Liver (tissue), 9 donors: ENCODE results near the gene BSND. TPM values are rescaled to one million over a fixed set of nuclear protein-coding genes. Genes with fewer than 3 reads are reported as not detected.

Experiments
- DNase-seq: peaks from one replicate; pipeline ENCODE4 v3.0.0-alpha.2; 2017; ENCODE audit warnings: low spot score
- H3K27ac ChIP-seq, 2 donors: one replicate each; pipeline ENCODE4 v1.7.0; 2013; ENCODE audit warnings: inconsistent platforms in 2 of 2, low read length in 2 of 2, control low read depth in 1 of 2, low read depth in 1 of 2, mild to moderate bottlenecking in 1 of 2
- H3K27me3 ChIP-seq, 4 donors: one replicate each; pipeline versions ENCODE4 v1.6.1 to v1.7.0; 2013; ENCODE audit warnings: low read length in 3 of 4, inconsistent platforms in 1 of 4, mild to moderate bottlenecking in 1 of 4, moderate library complexity in 1 of 4; ENCODE audit not compliant: control insufficient read depth in 4 of 4, insufficient read depth in 4 of 4
- H3K36me3 ChIP-seq, 4 donors: one replicate each; pipeline versions ENCODE4 v1.6.1 to v1.7.0; 2013; ENCODE audit warnings: low read length in 3 of 4, mild to moderate bottlenecking in 3 of 4, low read depth in 1 of 4, moderate library complexity in 1 of 4; ENCODE audit not compliant: control insufficient read depth in 4 of 4, insufficient read depth in 3 of 4
- H3K4me1 ChIP-seq, 4 donors: one replicate each; pipeline versions ENCODE4 v1.6.1 to v1.7.0; 2013; ENCODE audit warnings: low read length in 3 of 4, mild to moderate bottlenecking in 3 of 4, moderate library complexity in 1 of 4; ENCODE audit not compliant: control insufficient read depth in 4 of 4, insufficient read depth in 4 of 4
- H3K4me3 ChIP-seq, 3 donors: one replicate each; pipeline versions ENCODE4 v1.6.1 to v1.7.0; 2013; ENCODE audit warnings: low read length in 3 of 3, control low read depth in 1 of 3, low read depth in 1 of 3, mild to moderate bottlenecking in 1 of 3
- H3K9ac ChIP-seq, 2 donors: one replicate each; pipeline ENCODE4 v1.7.0; 2013; ENCODE audit warnings: low read length in 2 of 2, mild to moderate bottlenecking in 2 of 2, moderate library complexity in 2 of 2, control low read depth in 1 of 2, low read depth in 1 of 2
- H3K9me3 ChIP-seq, 4 donors: one replicate each; pipeline versions ENCODE4 v1.6.1 to v1.7.0; 2013; ENCODE audit warnings: low read length in 3 of 4; ENCODE audit not compliant: control insufficient read depth in 4 of 4
- ATF3 ChIP-seq: IDR thresholded peaks from 2 replicates; pipeline ENCODE4 v1.6.1; 2016; ENCODE audit warnings: antibody characterized with exemption
- EGR1 ChIP-seq, 2 donors: IDR thresholded peaks; 2 replicates each; pipeline ENCODE4 v1.6.1; 2016 to 2018; ENCODE audit warnings: antibody characterized with exemption in 2 of 2, low read depth in 2 of 2
- FOXA1 ChIP-seq: IDR thresholded peaks from 2 replicates; pipeline ENCODE4 v1.6.1; 2016; ENCODE audit warnings: antibody characterized with exemption
- FOXA2 ChIP-seq: IDR thresholded peaks from 2 replicates; pipeline ENCODE4 v1.6.1; 2016; ENCODE audit warnings: antibody characterized with exemption
- GABPA ChIP-seq, 2 donors: IDR thresholded peaks in 1 of 2; conservative IDR thresholded peaks in 1 of 2; 2 replicates each; pipeline ENCODE4 v1.6.1; 2016; ENCODE audit warnings: antibody characterized with exemption in 2 of 2, mild to moderate bottlenecking in 1 of 2, moderate library complexity in 1 of 2
- HNF4A ChIP-seq, 2 donors: conservative IDR thresholded peaks; 2 replicates each; pipeline ENCODE4 v1.6.1; 2016; ENCODE audit warnings: antibody characterized with exemption in 2 of 2, mild to moderate bottlenecking in 2 of 2
- JUND ChIP-seq, 2 donors: IDR thresholded peaks; 2 replicates each; pipeline ENCODE4 v1.6.1; 2016; ENCODE audit warnings: antibody characterized with exemption in 2 of 2
- MAX ChIP-seq: IDR thresholded peaks from 2 replicates; pipeline ENCODE4 v1.6.1; 2016; ENCODE audit warnings: antibody characterized with exemption
- NR2F2 ChIP-seq: IDR thresholded peaks from 2 replicates; pipeline ENCODE4 v1.6.1; 2016; ENCODE audit warnings: antibody characterized with exemption
- RAD21 ChIP-seq, 2 donors: IDR thresholded peaks; 2 replicates each; pipeline ENCODE4 v1.6.1; 2016; ENCODE audit warnings: antibody characterized with exemption in 2 of 2, mild to moderate bottlenecking in 2 of 2
- REST ChIP-seq: IDR thresholded peaks from 2 replicates; pipeline ENCODE4 v1.6.1; 2016; ENCODE audit warnings: antibody characterized with exemption, mild to moderate bottlenecking
- RXRA ChIP-seq, 2 donors: IDR thresholded peaks; 2 replicates each; pipeline ENCODE4 v1.6.1; 2017 to 2018; ENCODE audit warnings: antibody characterized with exemption in 2 of 2, mild to moderate bottlenecking in 1 of 2
- SP1 ChIP-seq: IDR thresholded peaks from 2 replicates; pipeline ENCODE4 v1.6.1; 2018; ENCODE audit warnings: antibody characterized with exemption, mild to moderate bottlenecking
- TAF1 ChIP-seq: conservative IDR thresholded peaks from 2 replicates; pipeline ENCODE4 v1.6.1; 2016; ENCODE audit warnings: antibody characterized with exemption, mild to moderate bottlenecking
- ZBTB33 ChIP-seq: IDR thresholded peaks from 2 replicates; pipeline ENCODE4 v1.6.1; 2016; ENCODE audit warnings: antibody characterized with exemption
- WGBS: extraction: QIAGEN DNeasy Blood & Tissue Kit; methylation state at CpG from one replicate; pipeline ENCODE4 v1.1.7; 2013; 5-methylcytosine and 5-hydroxymethylcytosine counted together
- polyA plus RNA-seq, 2 donors: library from polyadenylated mRNA; stranded (reverse) in 1 of 2; unstranded in 1 of 2; fragments of 200-250 nt in 1 of 2; fragments of >200 nt in 1 of 2; fragmentation: Nextera tagmentation in 1 of 2; extraction: Ambion mirVana in 1 of 2; gene quantifications; one replicate each; pipeline versions ENCODE4 v1.2.1 to v1.2.3, GENCODE V29; 2013 to 2015
- total RNA-seq, 2 donors: library from RNA; depleted of rRNA; stranded (reverse); fragments of >200 nt; gene quantifications; one replicate each; pipeline ENCODE4 v1.2.3, GENCODE V29; 2014
- donor health status: healthy.
- donor health status: healthy.
- donor health status: healthy.
- donor health status: healthy.
- donor health status: healthy.

BSND gene
- total and polyA plus RNA-seq, 4 donors, result 0.14 TPM; not detected in 3

GRCh38 chr1:55056632-55056992, 57.9 kb downstream of the BSND start:
- 96% methylated on average over 20 of the region's 20 CpGs for WGBS
- H3K36me3 ChIP-seq, result peaks cover 13 to 35% (median 23%) of the 10 kb centered on the region in 4 donors

More at GRCh38 chr1:55056632-55056992, 57.9 kb downstream of the BSND start:
- Histone ChIP-seq H3K4me3 (no peak overlapping the region), H3K9me3 (no peaks in the 10 kb centered on the region), H3K4me1 (peaks cover 15 to 60% (median 44%) of the 10 kb centered on the region in 4 donors), H3K27ac (no peak overlapping the region), H3K9ac (no peak overlapping the region), H3K27me3 (no peaks in the 10 kb centered on the region)
- no peak for DNase-seq
- TF ChIP-seq EGR1 (IDR thresholded peaks at IDR 0.05; ENCODE audit: low read depth in 2 of 2) (no peak), FOXA1 (no peak), RAD21 (IDR thresholded peaks at IDR 0.05) (no peak), TAF1 (no peak), JUND (IDR thresholded peaks at IDR 0.05) (no peak), SP1 (no peak), GABPA (IDR thresholded peaks at IDR 0.05 in 1 of 2, conservative IDR thresholded peaks at IDR 0.05 in 1 of 2) (no peak), MAX (no peak), REST (no peak), NR2F2 (no peak), ATF3 (no peak), FOXA2 (no peak), RXRA (IDR thresholded peaks at IDR 0.05) (no peak), ZBTB33 (no peak), HNF4A (conservative IDR thresholded peaks at IDR 0.05) (no peak)
